ENCODE data around the gene ZAR1. TPM values are rescaled to one million over a fixed set of nuclear protein-coding genes. Genes with fewer than 3 reads are reported as not detected.
"Not testable (repeated sequence)": the region's sequence is repeated elsewhere in the genome, so short reads cannot be mapped to it uniquely, and the experiment has no call there.

ZAR1 gene
- total RNA-seq, 1 donor, result not detected

GRCh38 chr4:48449151-48449550 is 40.9 kb upstream of the ZAR1 start:
- no peaks in the 10 kb centered on the region for H4K20me1 ChIP-seq (ENCODE audit: insufficient read depth, low read length)
- H3K4me3 ChIP-seq (ENCODE audit: insufficient read depth, low read length), result no peak overlapping the region
- no peak for TF ChIP-seq CTCF (IDR thresholded peaks at IDR 0.05; ENCODE audit: extremely low read depth, low read depth, low read length)
- DNase-seq (ENCODE audit: insufficient read length, low spot score, missing footprints), result no peak
- no peak overlapping the region for H3K27ac ChIP-seq (ENCODE audit: low read depth, low read length)
- H3K4me1 ChIP-seq (ENCODE audit: insufficient read depth, low read length), result peaks cover 8% of the 10 kb centered on the region
- H2AFZ ChIP-seq (ENCODE audit: low read length), result no peak overlapping the region
- H3K27me3 ChIP-seq (ENCODE audit: insufficient read depth, low read length), result no peaks in the 10 kb centered on the region
- no peaks in the 10 kb centered on the region for H3K36me3 ChIP-seq (ENCODE audit: insufficient read depth, low read length)
- H3K9me3 ChIP-seq (ENCODE audit: low read depth, low read length), result no peaks in the 10 kb centered on the region
- H3K4me2 ChIP-seq (ENCODE audit: insufficient read depth, low read length), result no peak overlapping the region
- no peaks in the 10 kb centered on the region for H3K79me2 ChIP-seq (ENCODE audit: insufficient read depth, low read length)

- Histone ChIP-seq H3K27ac (ENCODE audit: low read depth, low read length) (no peak overlapping the region), H4K20me1 (ENCODE audit: insufficient read depth, low read length) (no peaks in the 10 kb centered on the region), H3K9me3 (ENCODE audit: low read depth, low read length) (no peaks in the 10 kb centered on the region), H3K27me3 (ENCODE audit: insufficient read depth, low read length) (no peaks in the 10 kb centered on the region), H3K36me3 (ENCODE audit: insufficient read depth, low read length) (no peaks in the 10 kb centered on the region), H3K4me1 (ENCODE audit: insufficient read depth, low read length) (peaks cover 8% of the 10 kb centered on the region), H3K4me2 (ENCODE audit: insufficient read depth, low read length) (no peak overlapping the region), H3K79me2 (ENCODE audit: insufficient read depth, low read length) (no peaks in the 10 kb centered on the region), H3K4me3 (ENCODE audit: insufficient read depth, low read length) (no peak overlapping the region), H2AFZ (ENCODE audit: low read length) (peak overlapping the region; percentile 68)
- no peak for DNase-seq (ENCODE audit: insufficient read length, low spot score, missing footprints)
- no peak for TF ChIP-seq CTCF (IDR thresholded peaks at IDR 0.05; ENCODE audit: extremely low read depth, low read depth, low read length)
Observed at GRCh38 chr4:48450740-48451139, 39.3 kb upstream of the ZAR1 start.

- H2AFZ ChIP-seq (ENCODE audit: low read length); H3K4me3 ChIP-seq (ENCODE audit: insufficient read depth, low read length); H4K20me1 ChIP-seq (ENCODE audit: insufficient read depth, low read length); DNase-seq (ENCODE audit: insufficient read length, low spot score, missing footprints); H3K27ac ChIP-seq (ENCODE audit: low read depth, low read length); H3K4me1 ChIP-seq (ENCODE audit: insufficient read depth, low read length); H3K36me3 ChIP-seq (ENCODE audit: insufficient read depth, low read length); H3K9me3 ChIP-seq (ENCODE audit: low read depth, low read length); H3K27me3 ChIP-seq (ENCODE audit: insufficient read depth, low read length); H3K4me2 ChIP-seq (ENCODE audit: insufficient read depth, low read length); H3K79me2 ChIP-seq (ENCODE audit: insufficient read depth, low read length): not testable (repeated sequence)
Observed at GRCh38 chr4:48451656-48452055, 38.4 kb upstream of the ZAR1 start.

GRCh38 chr4:48454591-48454990 is 35.5 kb upstream of the ZAR1 start:
- Histone ChIP-seq H3K4me1 (ENCODE audit: insufficient read depth, low read length) (peaks cover 8% of the 10 kb centered on the region), H3K9me3 (ENCODE audit: low read depth, low read length) (no peaks in the 10 kb centered on the region), H4K20me1 (ENCODE audit: insufficient read depth, low read length) (no peaks in the 10 kb centered on the region), H3K4me2 (ENCODE audit: insufficient read depth, low read length) (no peak overlapping the region), H2AFZ (ENCODE audit: low read length) (no peak overlapping the region), H3K36me3 (ENCODE audit: insufficient read depth, low read length) (no peaks in the 10 kb centered on the region), H3K4me3 (ENCODE audit: insufficient read depth, low read length) (no peak overlapping the region), H3K27ac (ENCODE audit: low read depth, low read length) (no peak overlapping the region), H3K27me3 (ENCODE audit: insufficient read depth, low read length) (no peaks in the 10 kb centered on the region), H3K79me2 (ENCODE audit: insufficient read depth, low read length) (no peaks in the 10 kb centered on the region)
- no peak for DNase-seq (ENCODE audit: insufficient read length, low spot score, missing footprints)
- TF ChIP-seq CTCF (IDR thresholded peaks at IDR 0.05; ENCODE audit: extremely low read depth, low read depth, low read length), result no peak
